A549 (cell line): ENCODE results near the gene PAPPA. TPM values are rescaled to one million over a fixed set of nuclear protein-coding genes. Genes with fewer than 3 reads are reported as not detected.

Source experiments
- ATAC-seq, 2 experiments: fragments of 200-7000 bp in 1 of 2; fragments of >200 bp in 1 of 2; cut with Nextera tagmentation in 1 of 2; cut with Tn5 transposase in 1 of 2; 3 replicates each; pipeline versions ENCODE4 v1.8.0 to v1.9.1; 2018 to 2020; ENCODE audit warnings: mild to moderate bottlenecking in 1 of 2, moderate library complexity in 1 of 2
- CTCF ChIA-PET: fragments of 300-600 bp; sonication (Branson Sonifier 250); formaldehyde crosslinking; extraction: SDS; loops from one replicate; lab custom pipeline; 2021; ENCODE audit warnings: antibody characterized with exemption, inconsistent platforms; lab: Yijun Ruan, JAX
- POLR2A ChIA-PET: fragments of 350-600 bp; formaldehyde crosslinking; extraction: SDS; loops from one replicate; lab custom pipeline; 2021; ENCODE audit warnings: antibody characterized with exemption, inconsistent platforms; lab: Yijun Ruan, JAX
- DNase-seq, 2 experiments: peaks; one replicate each; pipeline versions ENCODE4 v3.0.0 to v3.0.0-alpha.2; 2011 to 2016; ENCODE audit warnings: low read depth in 1 of 2, low spot score in 1 of 2
- FAIRE-seq: peaks from 2 replicates; lab custom pipeline; 2011; peaks lifted over from hg19 to GRCh38; lab: Jason Lieb, UNC
- H3K27ac ChIP-seq, 2 experiments: fragments of >200 bp; sonication (Bioruptor Twin); formaldehyde crosslinking; 3 replicates each; pipeline ENCODE4 v1.5.1; 2016 to 2017
- H3K4me1 ChIP-seq: fragments of >200 bp; sonication (Bioruptor Twin); formaldehyde crosslinking; 3 replicates; pipeline ENCODE4 v1.6.1; 2016
- H3K4me2 ChIP-seq: fragments of >200 bp; sonication (Bioruptor Twin); formaldehyde crosslinking; 3 replicates; pipeline ENCODE4 v1.6.1; 2016
- H3K4me3 ChIP-seq: fragments of >200 bp; sonication (Bioruptor Twin); formaldehyde crosslinking; 3 replicates; pipeline ENCODE4 v1.5.1; 2016
- H3K9me3 ChIP-seq: fragments of >200 bp; sonication (Bioruptor Twin); formaldehyde crosslinking; 3 replicates; pipeline ENCODE4 v1.6.1; 2016
- BHLHE40 ChIP-seq: IDR thresholded peaks from 2 replicates; pipeline ENCODE4 v1.6.1; 2012; ENCODE audit warnings: low read depth, low read length, inconsistent platforms
- CBX8 ChIP-seq: fragments of 200-600 bp; sonication (generic); IDR thresholded peaks from 2 replicates; pipeline ENCODE4 v1.6.1; 2016
- CHD2 ChIP-seq: fragments of 150-350 bp; IDR thresholded peaks from 2 replicates; pipeline ENCODE4 v1.6.1; 2014; ENCODE audit warnings: low read length; ENCODE audit not compliant: partially characterized antibody
- CHD4 ChIP-seq: fragments of 200-600 bp; sonication (generic); IDR thresholded peaks from 2 replicates; pipeline ENCODE4 v1.6.1; 2016; ENCODE audit warnings: antibody characterized with exemption, mild to moderate bottlenecking, borderline replicate concordance
- ESRRA ChIP-seq: fragments of 150-350 bp; IDR thresholded peaks from 2 replicates; pipeline ENCODE4 v1.6.1; 2014; ENCODE audit warnings: mild to moderate bottlenecking, low read length, borderline replicate concordance
- HDAC2 ChIP-seq: fragments of 200-600 bp; sonication (generic); IDR thresholded peaks from 2 replicates; pipeline ENCODE4 v1.6.1; 2016
- HOXB5 ChIP-seq: fragments of 250-450 bp; sonication (Bioruptor Pico); IDR thresholded peaks from 2 replicates; pipeline ENCODE4 v1.5.0; 2020; ENCODE audit warnings: mild to moderate bottlenecking, moderate library complexity
- JUN ChIP-seq, 2 experiments: fragments of >200 bp; sonication (Bioruptor Twin); formaldehyde crosslinking; IDR thresholded peaks; 2 replicates in 1 of 2; 3 replicates in 1 of 2; pipeline ENCODE4 v1.6.1; 2016 to 2017
- KDM1A ChIP-seq: fragments of 200-600 bp; sonication (generic); IDR thresholded peaks from 2 replicates; pipeline ENCODE4 v1.6.1; 2016; ENCODE audit warnings: low read depth, mild to moderate bottlenecking
- KDM5A ChIP-seq: fragments of 200-600 bp; sonication (generic); IDR thresholded peaks from 2 replicates; pipeline ENCODE4 v1.6.1; 2016; ENCODE audit warnings: antibody characterized with exemption, mild to moderate bottlenecking
- MAZ ChIP-seq: fragments of 150-350 bp; IDR thresholded peaks from 2 replicates; pipeline ENCODE4 v1.6.1; 2014; ENCODE audit warnings: antibody characterized with exemption, low read depth, low read length, borderline replicate concordance
- MYC ChIP-seq: IDR thresholded peaks from 2 replicates; pipeline ENCODE4 v1.6.1; 2012; ENCODE audit warnings: mild to moderate bottlenecking, inconsistent platforms, low read length, improper control_type of control experiment, borderline replicate concordance
- NR3C1 ChIP-seq: fragments of >200 bp; sonication (Bioruptor Twin); formaldehyde crosslinking; IDR thresholded peaks from 3 replicates; pipeline ENCODE4 v1.6.1; 2017
- RAD21 ChIP-seq, 2 experiments: fragments of >200 bp in 1 of 2; sonication (Bioruptor Twin) in 1 of 2; formaldehyde crosslinking in 1 of 2; IDR thresholded peaks in 1 of 2; conservative IDR thresholded peaks in 1 of 2; 2 replicates in 1 of 2; 3 replicates in 1 of 2; pipeline ENCODE4 v1.6.1; 2012 to 2018; ENCODE audit warnings: inconsistent platforms in 1 of 2
- RFX5 ChIP-seq: fragments of 450-650 bp; IDR thresholded peaks from 2 replicates; pipeline ENCODE4 v1.7.1; 2014; ENCODE audit warnings: antibody characterized with exemption, mild to moderate bottlenecking, moderate library complexity
- RNF2 ChIP-seq: fragments of 200-600 bp; sonication (generic); IDR thresholded peaks from 2 replicates; pipeline ENCODE4 v1.6.1; 2016; ENCODE audit warnings: low read depth, mild to moderate bottlenecking, antibody characterized with exemption, moderate library complexity, borderline replicate concordance
- SREBF2 ChIP-seq: fragments of 450-650 bp; IDR thresholded peaks from 2 replicates; pipeline ENCODE4 v1.6.1; 2014; ENCODE audit warnings: mild to moderate bottlenecking, moderate library complexity
- TFCP2L1 ChIP-seq: fragments of 250-450 bp; sonication (Bioruptor Pico); IDR thresholded peaks from 2 replicates; pipeline ENCODE4 v1.5.0; 2021; ENCODE audit warnings: mild to moderate bottlenecking
- TP53 ChIP-seq: fragments of 250-450 bp; sonication (Bioruptor Pico); IDR thresholded peaks from 2 replicates; pipeline ENCODE4 v1.5.0; 2021; ENCODE audit warnings: mild to moderate bottlenecking, moderate library complexity
- ZNF302 ChIP-seq: fragments of 250-450 bp; sonication (Bioruptor Pico); IDR thresholded peaks from 2 replicates; pipeline ENCODE4 v1.9.0; 2021; ENCODE audit warnings: inconsistent platforms, mild to moderate bottlenecking, moderate library complexity
- WGBS: methylation state at CpG from one replicate; pipeline ENCODE4 v1.1.6; 2017; ENCODE audit errors: missing lambda C conversion rate; 5-methylcytosine and 5-hydroxymethylcytosine counted together
- polyA plus RNA-seq, 4 experiments: library from polyadenylated mRNA; depleted of rRNA in 3 of 4; stranded (reverse); fragments of >200 nt; fragmentation: RNase III in 1 of 4; extraction: RNeasy Plus Mini Kit Qiagen cat#74134 plus additional on column Dnase treatment in 1 of 4; gene quantifications; 2 replicates in 3 of 4; 3 replicates in 1 of 4; pipeline ENCODE4 v1.2.3, GENCODE V29; 2011 to 2017
- TF ChIP-seq, protein P1 (sequence below): fragments of 450-650 bp; IDR thresholded peaks from 2 replicates; pipeline ENCODE4 v1.6.1; 2014; ENCODE audit warnings: antibody characterized with exemption
- TF ChIP-seq, protein P2 (sequence below): IDR thresholded peaks from 2 replicates; pipeline ENCODE4 v1.6.1; 2012
- TF ChIP-seq, protein P3 (sequence below): fragments of 200-600 bp; sonication (generic); IDR thresholded peaks from 2 replicates; pipeline ENCODE4 v1.6.1; 2016; ENCODE audit warnings: antibody characterized with exemption, mild to moderate bottlenecking, moderate library complexity
- TF ChIP-seq, protein P4 (sequence below): fragments of 250-450 bp; sonication (Bioruptor Pico); IDR thresholded peaks from 2 replicates; pipeline ENCODE4 v1.5.0; 2021; ENCODE audit warnings: mild to moderate bottlenecking, moderate library complexity, borderline replicate concordance
- TF ChIP-seq, protein P5 (sequence below): IDR thresholded peaks from 2 replicates; pipeline ENCODE4 v1.6.1; 2012; ENCODE audit warnings: low read depth, borderline replicate concordance

PAPPA gene
- polyA plus RNA-seq, 2 of the 4 experiments (the other 2 are of a cell fraction) = 40.0 to 127 TPM

DNA sequence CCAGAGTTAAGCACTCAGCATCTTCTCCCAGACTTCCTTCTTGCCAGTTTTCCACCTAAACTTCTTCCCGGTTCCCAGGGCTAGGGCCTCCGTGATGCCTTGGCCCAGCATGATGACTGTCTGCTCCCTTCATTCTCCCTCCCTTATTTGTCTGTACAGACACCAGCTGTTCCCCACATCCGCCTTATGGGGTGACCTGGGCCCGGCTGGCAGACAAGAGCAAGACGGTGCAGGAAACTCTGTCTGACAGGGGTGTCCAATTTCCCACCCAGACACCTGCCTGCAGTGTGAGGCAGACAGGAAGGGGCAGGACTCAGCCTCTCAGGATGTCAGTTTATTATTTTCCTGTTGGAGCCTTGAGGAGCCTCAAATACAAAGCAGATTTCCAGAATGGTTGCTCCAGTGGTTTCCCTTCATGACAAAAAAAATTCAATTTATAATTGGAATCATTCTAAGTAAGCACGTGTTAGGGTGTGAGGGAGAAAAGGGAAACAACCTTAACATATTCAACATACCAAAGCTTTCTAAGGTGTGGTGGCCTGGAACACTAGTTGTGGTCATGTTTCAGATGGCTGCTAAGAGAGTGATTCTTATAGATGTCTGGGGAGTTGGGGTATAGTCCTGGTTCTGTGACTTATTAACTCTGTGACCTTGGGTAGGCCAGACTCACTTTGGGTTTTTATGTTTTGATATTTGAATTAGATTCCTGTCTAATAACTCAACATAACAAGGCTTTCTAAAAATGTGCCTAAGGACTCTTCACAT, 234.5 kb downstream of the PAPPA start:
- ATAC-seq (no peak; a peak in 1 of 6 replicates), FAIRE-seq (no peak), DNase-seq (no peak)
- H3K4me1 ChIP-seq = peaks cover 52% of the 10 kb centered on the region
- H3K4me3 ChIP-seq = no peak overlapping the region
- TF ChIP-seq, protein P1, sequence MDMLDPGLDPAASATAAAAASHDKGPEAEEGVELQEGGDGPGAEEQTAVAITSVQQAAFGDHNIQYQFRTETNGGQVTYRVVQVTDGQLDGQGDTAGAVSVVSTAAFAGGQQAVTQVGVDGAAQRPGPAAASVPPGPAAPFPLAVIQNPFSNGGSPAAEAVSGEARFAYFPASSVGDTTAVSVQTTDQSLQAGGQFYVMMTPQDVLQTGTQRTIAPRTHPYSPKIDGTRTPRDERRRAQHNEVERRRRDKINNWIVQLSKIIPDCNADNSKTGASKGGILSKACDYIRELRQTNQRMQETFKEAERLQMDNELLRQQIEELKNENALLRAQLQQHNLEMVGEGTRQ = no peak
- TF ChIP-seq RNF2 (no peak), ZNF302 (no peak), NR3C1 (no peak), CHD2 (no peak), HOXB5 (CRISPR knock-in tag) (no peak), KDM5A (no peak), RFX5 (no peak), ESRRA (no peak), MAZ (no peak), CHD4 (no peak), KDM1A (no peak), CBX8 (no peak), TFCP2L1 (CRISPR knock-in tag) (no peak)
- TF ChIP-seq, protein P2, sequence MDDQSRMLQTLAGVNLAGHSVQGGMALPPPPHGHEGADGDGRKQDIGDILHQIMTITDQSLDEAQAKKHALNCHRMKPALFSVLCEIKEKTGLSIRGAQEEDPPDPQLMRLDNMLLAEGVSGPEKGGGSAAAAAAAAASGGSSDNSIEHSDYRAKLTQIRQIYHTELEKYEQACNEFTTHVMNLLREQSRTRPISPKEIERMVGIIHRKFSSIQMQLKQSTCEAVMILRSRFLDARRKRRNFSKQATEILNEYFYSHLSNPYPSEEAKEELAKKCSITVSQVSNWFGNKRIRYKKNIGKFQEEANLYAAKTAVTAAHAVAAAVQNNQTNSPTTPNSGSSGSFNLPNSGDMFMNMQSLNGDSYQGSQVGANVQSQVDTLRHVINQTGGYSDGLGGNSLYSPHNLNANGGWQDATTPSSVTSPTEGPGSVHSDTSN = no peak
- no peak overlapping the region for H3K4me2 ChIP-seq
- POLR2A ChIA-PET = no interaction called here
- peak overlapping the region in 1 of 2 experiments; percentile 57; a peak in 3 of 6 replicates for H3K27ac ChIP-seq
- no peaks in the 10 kb centered on the region for H3K9me3 ChIP-seq
- CTCF ChIA-PET = interaction anchor here (1.2 kb wide), 1 partner anchor 183 kb away, joined by 3 read pairs; no protein-coding TSS in a partner anchor
- WGBS = 87% methylated on average over 6 of the region's 6 CpGs

DNA sequence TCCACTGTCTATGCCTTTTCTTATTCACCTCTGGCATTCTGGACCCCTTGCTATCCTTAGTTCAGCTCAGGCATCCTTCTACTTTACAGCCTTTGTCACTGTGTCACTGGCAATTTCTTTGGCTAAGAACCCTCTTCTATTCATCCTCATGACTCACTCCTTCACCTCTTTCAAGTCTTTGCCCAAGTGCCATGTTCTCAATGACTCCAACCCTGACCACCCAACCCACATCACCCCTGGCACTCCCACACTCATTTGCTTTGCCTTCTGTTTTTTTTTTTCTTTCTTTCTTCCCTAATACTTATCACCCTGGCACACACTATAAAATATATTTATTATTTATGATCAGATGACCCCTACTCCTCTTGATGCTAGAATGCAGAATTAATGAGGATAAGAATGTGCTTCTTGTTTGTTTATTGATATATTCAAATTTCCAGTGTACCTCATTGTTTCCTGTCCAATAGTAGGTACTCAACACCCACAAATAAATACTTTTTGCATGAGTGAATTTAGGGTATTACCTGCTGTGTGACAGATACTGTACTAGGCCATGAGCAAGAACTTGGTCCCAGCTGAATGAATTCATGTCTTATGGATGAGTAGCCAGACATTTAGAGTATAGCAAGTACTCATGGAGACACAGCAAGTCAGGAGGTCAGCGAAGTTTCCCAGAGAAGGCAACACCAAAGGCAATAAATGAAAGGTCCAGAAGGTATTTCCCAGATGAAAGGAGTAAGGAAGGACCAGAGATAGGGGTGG, 236.1 kb downstream of the PAPPA start:
- ChIA-PET CTCF (no interaction called here), POLR2A (no interaction called here)
- Histone ChIP-seq H3K9me3 (no peaks in the 10 kb centered on the region), H3K27ac (peak overlapping the region in 1 of 2 experiments; percentile 53; a peak in 4 of 6 replicates), H3K4me1 (peaks cover 49% of the 10 kb centered on the region), H3K4me2 (no peak overlapping the region), H3K4me3 (no peak overlapping the region)
- ATAC-seq (no peak), FAIRE-seq (no peak), DNase-seq (no peak)
- WGBS = 85% methylated on average over 1 of the region's 1 CpG
- TF ChIP-seq, protein P2 = no peak
- TF ChIP-seq MYC = no peak
- TF ChIP-seq CHD4 = no peak
- no peak for TF ChIP-seq BHLHE40
- TF ChIP-seq SREBF2 = no peak
- no peak for TF ChIP-seq RAD21 (conservative IDR thresholded peaks at IDR 0.05 in 1 of 2, IDR thresholded peaks at IDR 0.05 in 1 of 2)
- TF ChIP-seq, protein P3, sequence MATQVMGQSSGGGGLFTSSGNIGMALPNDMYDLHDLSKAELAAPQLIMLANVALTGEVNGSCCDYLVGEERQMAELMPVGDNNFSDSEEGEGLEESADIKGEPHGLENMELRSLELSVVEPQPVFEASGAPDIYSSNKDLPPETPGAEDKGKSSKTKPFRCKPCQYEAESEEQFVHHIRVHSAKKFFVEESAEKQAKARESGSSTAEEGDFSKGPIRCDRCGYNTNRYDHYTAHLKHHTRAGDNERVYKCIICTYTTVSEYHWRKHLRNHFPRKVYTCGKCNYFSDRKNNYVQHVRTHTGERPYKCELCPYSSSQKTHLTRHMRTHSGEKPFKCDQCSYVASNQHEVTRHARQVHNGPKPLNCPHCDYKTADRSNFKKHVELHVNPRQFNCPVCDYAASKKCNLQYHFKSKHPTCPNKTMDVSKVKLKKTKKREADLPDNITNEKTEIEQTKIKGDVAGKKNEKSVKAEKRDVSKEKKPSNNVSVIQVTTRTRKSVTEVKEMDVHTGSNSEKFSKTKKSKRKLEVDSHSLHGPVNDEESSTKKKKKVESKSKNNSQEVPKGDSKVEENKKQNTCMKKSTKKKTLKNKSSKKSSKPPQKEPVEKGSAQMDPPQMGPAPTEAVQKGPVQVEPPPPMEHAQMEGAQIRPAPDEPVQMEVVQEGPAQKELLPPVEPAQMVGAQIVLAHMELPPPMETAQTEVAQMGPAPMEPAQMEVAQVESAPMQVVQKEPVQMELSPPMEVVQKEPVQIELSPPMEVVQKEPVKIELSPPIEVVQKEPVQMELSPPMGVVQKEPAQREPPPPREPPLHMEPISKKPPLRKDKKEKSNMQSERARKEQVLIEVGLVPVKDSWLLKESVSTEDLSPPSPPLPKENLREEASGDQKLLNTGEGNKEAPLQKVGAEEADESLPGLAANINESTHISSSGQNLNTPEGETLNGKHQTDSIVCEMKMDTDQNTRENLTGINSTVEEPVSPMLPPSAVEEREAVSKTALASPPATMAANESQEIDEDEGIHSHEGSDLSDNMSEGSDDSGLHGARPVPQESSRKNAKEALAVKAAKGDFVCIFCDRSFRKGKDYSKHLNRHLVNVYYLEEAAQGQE = no peak
- no peak for TF ChIP-seq CBX8
- TF ChIP-seq CHD2 = no peak
- TF ChIP-seq HDAC2 = no peak
- TF ChIP-seq, protein P4, sequence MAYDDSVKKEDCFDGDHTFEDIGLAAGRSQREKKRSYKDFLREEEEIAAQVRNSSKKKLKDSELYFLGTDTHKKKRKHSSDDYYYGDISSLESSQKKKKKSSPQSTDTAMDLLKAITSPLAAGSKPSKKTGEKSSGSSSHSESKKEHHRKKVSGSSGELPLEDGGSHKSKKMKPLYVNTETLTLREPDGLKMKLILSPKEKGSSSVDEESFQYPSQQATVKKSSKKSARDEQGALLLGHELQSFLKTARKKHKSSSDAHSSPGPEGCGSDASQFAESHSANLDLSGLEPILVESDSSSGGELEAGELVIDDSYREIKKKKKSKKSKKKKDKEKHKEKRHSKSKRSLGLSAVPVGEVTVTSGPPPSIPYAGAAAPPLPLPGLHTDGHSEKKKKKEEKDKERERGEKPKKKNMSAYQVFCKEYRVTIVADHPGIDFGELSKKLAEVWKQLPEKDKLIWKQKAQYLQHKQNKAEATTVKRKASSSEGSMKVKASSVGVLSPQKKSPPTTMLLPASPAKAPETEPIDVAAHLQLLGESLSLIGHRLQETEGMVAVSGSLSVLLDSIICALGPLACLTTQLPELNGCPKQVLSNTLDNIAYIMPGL (CRISPR knock-in tag) = no peak
- TF ChIP-seq JUN (IDR thresholded peaks at IDR 0.05) = no peak
- TF ChIP-seq, protein P5, sequence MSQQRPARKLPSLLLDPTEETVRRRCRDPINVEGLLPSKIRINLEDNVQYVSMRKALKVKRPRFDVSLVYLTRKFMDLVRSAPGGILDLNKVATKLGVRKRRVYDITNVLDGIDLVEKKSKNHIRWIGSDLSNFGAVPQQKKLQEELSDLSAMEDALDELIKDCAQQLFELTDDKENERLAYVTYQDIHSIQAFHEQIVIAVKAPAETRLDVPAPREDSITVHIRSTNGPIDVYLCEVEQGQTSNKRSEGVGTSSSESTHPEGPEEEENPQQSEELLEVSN = no peak
- no peak for TF ChIP-seq ZNF302
- no peak for TF ChIP-seq TP53 (CRISPR knock-in tag)
- TF ChIP-seq ESRRA = no peak
